Body of pancreas (tissue), 4 donors: ENCODE measurements around the gene EFNA3. TPM values are rescaled to one million over a fixed set of nuclear protein-coding genes. Genes with fewer than 3 reads are reported as not detected.
A peak's percentile ranks its signal among the peaks of the same experiment; 100 is the strongest.

Source experiments
- ATAC-seq: fragments of 150-250 bp; one replicate; pipeline ENCODE4 v1.9.1; 2016
- DNase-seq, 4 donors: peaks; one replicate each; pipeline ENCODE4 v3.0.0-alpha.2; 2019
- H3K27ac ChIP-seq, 4 donors: fragments of 200-600 bp; sonication (generic); 1 replicate in 3 of 4; 2 replicates in 1 of 4; pipeline versions ENCODE4 v1.5.1 to v1.6.1; 2016 to 2019; ENCODE audit warnings: mild to moderate bottlenecking in 1 of 4, mixed read lengths in 1 of 4, moderate library complexity in 1 of 4
- H3K27me3 ChIP-seq, 2 donors: fragments of 200-600 bp; sonication (generic); one replicate each; pipeline ENCODE4 v1.6.0; 2016; ENCODE audit warnings: mild to moderate bottlenecking in 1 of 2
- H3K36me3 ChIP-seq, 2 donors: fragments of 200-600 bp; sonication (generic); replicated peaks in 1 of 2; 2 replicates each; pipeline ENCODE4 v1.5.1; 2016; ENCODE audit warnings: low read depth in 2 of 2; ENCODE audit not compliant: insufficient read depth in 1 of 2
- H3K4me1 ChIP-seq: fragments of 200-600 bp; sonication (generic); one replicate; pipeline ENCODE4 v1.6.0; 2016
- H3K4me3 ChIP-seq, 2 donors: fragments of 200-600 bp; sonication (generic); 1 replicate in 1 of 2; 2 replicates in 1 of 2; pipeline ENCODE4 v1.5.1; 2016 to 2019
- H3K9me3 ChIP-seq, 3 donors: fragments of 200-600 bp; sonication (generic); 1 replicate in 2 of 3; 2 replicates in 1 of 3; pipeline ENCODE4 v1.5.1; 2016
- CTCF ChIP-seq, 7 experiments: fragments of 450-650 bp in 4 of 7; fragments of 200-600 bp in 3 of 7; sonication (generic) in 3 of 7; IDR thresholded peaks; one replicate each; pipeline ENCODE4 v1.5.1; 2016 to 2019; ENCODE audit warnings: antibody characterized with exemption in 7 of 7
- POLR2A ChIP-seq, 3 donors: fragments of 450-650 bp; IDR thresholded peaks; one replicate each; pipeline ENCODE4 v1.6.1; 2016; ENCODE audit warnings: antibody characterized with exemption in 3 of 3, mild to moderate bottlenecking in 2 of 3
- WGBS, 2 donors: methylation state at CpG; one replicate each; pipeline ENCODE4 v1.1.5; 2017; 5-methylcytosine and 5-hydroxymethylcytosine counted together
- intact Hi-C: fragments of 100-400 bp; cut with DNase I; formaldehyde crosslinking; loops from one replicate; pipeline ENCODE4 v1.15.1; 2023
- total RNA-seq, 2 donors: library from RNA; depleted of rRNA; stranded (reverse); fragments of >200 nt; gene quantifications; one replicate each; pipeline ENCODE4 v1.1.0, GENCODE V29; 2016

The EFNA3 gene
- total RNA-seq, 2 donors from 2014 or later: 1.8 TPM; not detected in 1

GRCh38 chr1:155086128-155086741 is 7.6 kb downstream of the EFNA3 start:
- intact Hi-C loops: no loop called here
- ATAC-seq (no peak), DNase-seq (peak; percentile 65 to 77 (median 73))
- TF ChIP-seq POLR2A (IDR thresholded peaks at IDR 0.05) (no peak), CTCF (IDR thresholded peaks at IDR 0.05) (peak; percentile 76 to 100 (median 93))
- H3K4me1 ChIP-seq: peaks cover 37% of the 10 kb centered on the region
- H3K27me3 ChIP-seq: peaks cover 0 to 24% of the 10 kb centered on the region in 2 donors
- no peaks in the 10 kb centered on the region for H3K9me3 ChIP-seq
- no peaks in the 10 kb centered on the region for H3K36me3 ChIP-seq
- H3K4me3 ChIP-seq: peak overlapping the region in 1 of 2 donors; percentile 46
- peak overlapping the region in 1 of 4 donors; percentile 86 for H3K27ac ChIP-seq
- 15 to 17% methylated on average over 12 to 23 of the region's 24 CpGs for WGBS, 2 donors

GRCh38 chr1:155086856-155087535 is 8.4 kb downstream of the EFNA3 start:
- Histone ChIP-seq H3K9me3 (no peaks in the 10 kb centered on the region), H3K4me1 (peaks cover 34% of the 10 kb centered on the region), H3K36me3 (no peaks in the 10 kb centered on the region), H3K27me3 (peaks cover 0 to 17% of the 10 kb centered on the region in 2 donors), H3K27ac (no peak overlapping the region), H3K4me3 (no peak overlapping the region)
- WGBS, 2 donors: 58 to 78% methylated on average over 8 of the region's 8 CpGs
- TF ChIP-seq CTCF (IDR thresholded peaks at IDR 0.05) (no peak), POLR2A (IDR thresholded peaks at IDR 0.05) (no peak)
- DNase-seq (no peak), ATAC-seq (no peak)
- intact Hi-C loops: no loop called here

- no peaks in the 10 kb centered on the region for H3K9me3 ChIP-seq
- TF ChIP-seq CTCF (IDR thresholded peaks at IDR 0.05) (peak; percentile 91 to 98 (median 95)), POLR2A (IDR thresholded peaks at IDR 0.05) (no peak)
- no peaks in the 10 kb centered on the region for H3K27me3 ChIP-seq
- intact Hi-C loops: loop anchor here (5.0 kb wide), 2 partner anchors 36 to 76 kb away; partner anchors contain the start of gene EFNA1
- H3K27ac ChIP-seq: no peak overlapping the region
- no peak overlapping the region for H3K4me3 ChIP-seq
- peak; percentile 75 to 83 (median 79) for DNase-seq
- ATAC-seq: peak; percentile 77
- H3K4me1 ChIP-seq: peaks cover 8% of the 10 kb centered on the region
- H3K36me3 ChIP-seq: no peaks in the 10 kb centered on the region
- WGBS, 2 donors: 15 to 21% methylated on average over 14 to 29 of the region's 29 CpGs
These were observed 12.7 kb downstream of the EFNA3 start for GRCh38 chr1:155091071-155092051.

- WGBS, 2 donors: 61 to 65% methylated on average over 6 of the region's 6 CpGs
- peaks cover 6% of the 10 kb centered on the region for H3K4me1 ChIP-seq
- H3K9me3 ChIP-seq: no peaks in the 10 kb centered on the region
- H3K36me3 ChIP-seq: no peaks in the 10 kb centered on the region
- DNase-seq (no peak), ATAC-seq (no peak)
- H3K27me3 ChIP-seq: no peaks in the 10 kb centered on the region
- intact Hi-C loops: loop anchor here (5.0 kb wide), 2 partner anchors 35 to 75 kb away; partner anchors contain the start of gene EFNA1
- no peak for TF ChIP-seq CTCF (IDR thresholded peaks at IDR 0.05)
- no peak for TF ChIP-seq POLR2A (IDR thresholded peaks at IDR 0.05)
- H3K27ac ChIP-seq: no peak overlapping the region
- no peak overlapping the region for H3K4me3 ChIP-seq
These were observed 13.5 kb downstream of the EFNA3 start for GRCh38 chr1:155092131-155092530.
